ENCODE data around the gene WDR55. TPM values are rescaled to one million over a fixed set of nuclear protein-coding genes. Genes with fewer than 3 reads are reported as not detected.
"Not testable (repeated sequence)": the region's sequence is repeated elsewhere in the genome, so short reads cannot be mapped to it uniquely, and the experiment has no call there.

Gene WDR55
- total RNA-seq (2014; rRNA removed; shearing (Covaris generic)) = 27.6 and 29.2 TPM in 2 replicates
- 38.7 and 41.6 TPM in 2 replicates for polyA plus RNA-seq (2015; cell fraction: cytosol; rRNA removed)
- 68.8 and 70.6 TPM in 2 replicates for polyA plus RNA-seq (2015; cell fraction: nucleus; rRNA removed)

GRCh38 chr5:140664359-140665119 lies at the start of gene WDR55:
Gene WDR55 (plus strand): TSS chr5:140664904. CDS start chr5:140664913, 9 bp downstream.
- DNase-seq (ENCODE audit: low read depth, low spot score) = peak; percentile 94
- in situ Hi-C loops (cut with HindIII; ENCODE audit: low pct_unique_long_range_greater_than_20kb, low sequenced_read_pairs) = no loop called here

GRCh38 chr5:140622301-140622700 lies 42.4 kb upstream of the WDR55 start:
- in situ Hi-C loops (cut with HindIII; ENCODE audit: low pct_unique_long_range_greater_than_20kb, low sequenced_read_pairs) = no loop called here
- DNase-seq (ENCODE audit: low read depth, low spot score) = no peak

- in situ Hi-C loops (cut with HindIII; ENCODE audit: low pct_unique_long_range_greater_than_20kb, low sequenced_read_pairs); DNase-seq (ENCODE audit: low read depth, low spot score): not testable (repeated sequence)
Measured at GRCh38 chr5:140623061-140623460, 41.6 kb upstream of the WDR55 start.

GRCh38 chr5:140624886-140625285 lies 39.8 kb upstream of the WDR55 start:
- in situ Hi-C loops (cut with HindIII; ENCODE audit: low pct_unique_long_range_greater_than_20kb, low sequenced_read_pairs); DNase-seq (ENCODE audit: low read depth, low spot score): not testable (repeated sequence)

- in situ Hi-C loops (cut with HindIII; ENCODE audit: low pct_unique_long_range_greater_than_20kb, low sequenced_read_pairs) = no loop called here
- DNase-seq (ENCODE audit: low read depth, low spot score) = no peak
Measured at GRCh38 chr5:140627972-140628371, 36.7 kb upstream of the WDR55 start.

GRCh38 chr5:140628711-140629110 lies 36.0 kb upstream of the WDR55 start:
- no peak for DNase-seq (ENCODE audit: low read depth, low spot score)
- in situ Hi-C loops (cut with HindIII; ENCODE audit: low pct_unique_long_range_greater_than_20kb, low sequenced_read_pairs) = no loop called here

- in situ Hi-C loops (cut with HindIII; ENCODE audit: low pct_unique_long_range_greater_than_20kb, low sequenced_read_pairs) = no loop called here
- no peak for DNase-seq (ENCODE audit: low read depth, low spot score)
Measured at GRCh38 chr5:140630292-140631035, 34.2 kb upstream of the WDR55 start.

- in situ Hi-C loops (cut with HindIII; ENCODE audit: low pct_unique_long_range_greater_than_20kb, low sequenced_read_pairs) = no loop called here
- no peak for DNase-seq (ENCODE audit: low read depth, low spot score)
Measured at GRCh38 chr5:140631036-140631417, 33.7 kb upstream of the WDR55 start.

- in situ Hi-C loops (cut with HindIII; ENCODE audit: low pct_unique_long_range_greater_than_20kb, low sequenced_read_pairs) = no loop called here
- no peak for DNase-seq (ENCODE audit: low read depth, low spot score)
Measured at GRCh38 chr5:140631831-140632365, 32.8 kb upstream of the WDR55 start.

GRCh38 chr5:140632366-140633020 lies 32.2 kb upstream of the WDR55 start:
- in situ Hi-C loops (cut with HindIII; ENCODE audit: low pct_unique_long_range_greater_than_20kb, low sequenced_read_pairs) = no loop called here
- DNase-seq (ENCODE audit: low read depth, low spot score) = no peak

- no peak for DNase-seq (ENCODE audit: low read depth, low spot score)
- in situ Hi-C loops (cut with HindIII; ENCODE audit: low pct_unique_long_range_greater_than_20kb, low sequenced_read_pairs) = no loop called here
Measured at GRCh38 chr5:140633021-140633471, 31.7 kb upstream of the WDR55 start, which contains the start of gene CD14. Gene CD14 (minus strand): TSS chr5:140633175. CDS start chr5:140633071, 104 bp downstream.

- no peak for DNase-seq (ENCODE audit: low read depth, low spot score)
- in situ Hi-C loops (cut with HindIII; ENCODE audit: low pct_unique_long_range_greater_than_20kb, low sequenced_read_pairs) = no loop called here
Measured at GRCh38 chr5:140633501-140633900, 31.2 kb upstream of the WDR55 start.

GRCh38 chr5:140634103-140634502 lies 30.6 kb upstream of the WDR55 start:
- in situ Hi-C loops (cut with HindIII; ENCODE audit: low pct_unique_long_range_greater_than_20kb, low sequenced_read_pairs) = no loop called here
- no peak for DNase-seq (ENCODE audit: low read depth, low spot score)

- in situ Hi-C loops (cut with HindIII; ENCODE audit: low pct_unique_long_range_greater_than_20kb, low sequenced_read_pairs) = no loop called here
- no peak for DNase-seq (ENCODE audit: low read depth, low spot score)
Measured at GRCh38 chr5:140635291-140636257, 29.1 kb upstream of the WDR55 start.

GRCh38 chr5:140637371-140638100 lies 27.2 kb upstream of the WDR55 start:
- DNase-seq (ENCODE audit: low read depth, low spot score) = no peak
- in situ Hi-C loops (cut with HindIII; ENCODE audit: low pct_unique_long_range_greater_than_20kb, low sequenced_read_pairs) = no loop called here

- DNase-seq (ENCODE audit: low read depth, low spot score); in situ Hi-C loops (cut with HindIII; ENCODE audit: low pct_unique_long_range_greater_than_20kb, low sequenced_read_pairs): not testable (repeated sequence)
Measured at GRCh38 chr5:140638898-140639147, 25.9 kb upstream of the WDR55 start.
